Stimulated activated CD4-positive, alpha-beta T cell treated with anti-CD3 and anti-CD28 coated beads, TNF-alpha, amount 100 ng/mL, for 4 hours (primary cell): Measurements from ENCODE around the gene SLC38A10.

ENCODE experiments used
- DNase-seq, 3 experiments: peaks; one replicate each; pipeline ENCODE4 v3.0.0-alpha.2; 2020; ENCODE audit warnings: low read depth in 3 of 3

SLC38A10 gene

DNA sequence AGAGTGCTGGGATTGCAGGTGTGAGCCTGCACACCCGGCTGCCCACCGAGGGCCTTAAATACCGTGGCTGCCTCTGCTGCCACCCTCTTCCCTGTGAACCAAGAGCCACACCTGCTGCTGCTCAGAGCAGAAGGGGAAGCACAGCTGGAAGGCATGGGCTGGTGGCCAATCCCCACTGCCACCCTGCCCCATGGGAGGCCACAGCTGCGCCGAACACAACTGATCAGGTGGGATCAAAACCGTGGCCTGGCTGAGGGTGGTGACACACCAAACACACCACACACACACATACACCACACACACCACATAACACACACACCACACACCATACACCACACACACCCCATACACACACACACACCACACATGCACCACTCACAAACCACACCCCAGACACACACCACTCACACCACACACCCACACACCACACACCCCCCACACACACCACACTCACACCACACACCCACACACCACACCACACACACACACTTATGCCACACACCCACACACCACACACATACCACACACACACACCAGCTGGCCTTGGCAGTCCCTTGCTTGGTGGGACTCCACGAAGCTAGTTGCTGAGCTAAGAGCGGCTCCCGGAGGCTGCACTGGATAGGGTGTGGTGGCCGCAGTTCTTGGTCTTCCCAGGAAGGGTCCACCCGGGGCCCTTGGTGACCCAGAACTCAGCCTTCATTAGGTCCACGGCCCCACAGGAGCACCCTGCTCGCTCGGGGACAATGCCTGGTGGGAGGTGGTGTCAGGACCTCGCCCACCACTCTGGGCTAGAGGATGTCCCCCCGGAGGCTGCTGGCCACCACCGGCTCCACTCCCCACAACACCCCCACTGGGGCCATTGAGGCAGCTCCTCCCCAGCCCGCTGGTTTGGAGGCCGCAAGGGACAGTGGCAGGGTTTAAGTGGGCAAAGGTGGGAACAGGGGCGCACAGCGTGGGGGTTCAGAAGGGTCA, 87.2 kb downstream of the SLC38A10 start:
- no peak for DNase-seq

- DNase-seq = no peak
Measured at GRCh38 chr17:81206657-81207056, 88.5 kb downstream of the SLC38A10 start.

- DNase-seq = no peak
Measured at GRCh38 chr17:81206166-81206565, 88.9 kb downstream of the SLC38A10 start.

GRCh38 chr17:81204578-81204977, 90.5 kb downstream of the SLC38A10 start:
- DNase-seq = no peak

DNA sequence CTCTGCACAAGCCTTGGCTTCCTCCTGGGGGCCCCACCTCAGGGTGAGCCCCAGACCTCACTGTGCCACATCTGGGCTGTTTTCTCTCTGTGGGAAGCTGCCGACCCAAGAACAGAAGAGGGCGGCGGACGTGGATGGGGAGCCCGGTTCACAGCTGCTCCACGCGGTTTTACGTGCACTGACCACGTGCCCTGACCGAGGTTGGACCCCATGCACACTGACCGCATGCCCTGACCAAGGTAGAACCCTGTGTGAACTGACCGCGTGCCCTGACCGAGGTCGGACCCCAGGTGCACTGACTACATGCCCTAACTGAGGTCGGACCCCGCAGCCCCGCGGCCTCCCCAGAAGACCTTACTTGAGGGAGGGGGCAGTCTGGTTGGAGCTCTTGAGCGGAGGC, 92.0 kb downstream of the SLC38A10 start:
- no peak for DNase-seq

GRCh38 chr17:81202318-81202717, 92.8 kb downstream of the SLC38A10 start:
- no peak for DNase-seq

- no peak for DNase-seq
Measured at GRCh38 chr17:81200695-81201580, 94.2 kb downstream of the SLC38A10 start.

- no peak for DNase-seq
Measured at GRCh38 chr17:81200201-81200600, 94.9 kb downstream of the SLC38A10 start.

- no peak for DNase-seq
Measured at GRCh38 chr17:81199482-81199830, 95.7 kb downstream of the SLC38A10 start.

GRCh38 chr17:81198826-81199481, 96.2 kb downstream of the SLC38A10 start:
- no peak for DNase-seq

GRCh38 chr17:81197831-81198490, 97.1 kb downstream of the SLC38A10 start:
- DNase-seq = no peak

DNA sequence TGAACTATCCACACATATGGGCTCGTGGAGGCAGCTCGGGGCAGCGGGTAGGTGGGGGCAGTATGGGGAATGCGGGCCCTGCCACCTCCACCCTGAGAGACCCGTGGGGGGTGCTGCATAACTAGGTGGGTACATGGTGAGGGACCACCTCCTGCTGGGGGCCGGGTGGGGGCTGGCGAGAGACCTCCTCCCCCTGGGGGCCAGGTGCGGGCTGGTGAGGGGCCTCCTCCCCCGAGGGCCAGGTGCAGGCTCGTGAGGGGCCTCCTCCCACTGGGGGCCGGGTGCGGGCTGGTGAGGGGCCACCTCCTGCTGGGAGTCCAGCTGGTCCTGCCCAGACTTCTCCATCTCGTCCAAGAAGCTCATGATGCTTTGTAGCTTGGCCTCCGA, 97.7 kb downstream of the SLC38A10 start:
- DNase-seq = no peak

GRCh38 chr17:81196505-81197408, 98.3 kb downstream of the SLC38A10 start:
- DNase-seq = no peak

DNA sequence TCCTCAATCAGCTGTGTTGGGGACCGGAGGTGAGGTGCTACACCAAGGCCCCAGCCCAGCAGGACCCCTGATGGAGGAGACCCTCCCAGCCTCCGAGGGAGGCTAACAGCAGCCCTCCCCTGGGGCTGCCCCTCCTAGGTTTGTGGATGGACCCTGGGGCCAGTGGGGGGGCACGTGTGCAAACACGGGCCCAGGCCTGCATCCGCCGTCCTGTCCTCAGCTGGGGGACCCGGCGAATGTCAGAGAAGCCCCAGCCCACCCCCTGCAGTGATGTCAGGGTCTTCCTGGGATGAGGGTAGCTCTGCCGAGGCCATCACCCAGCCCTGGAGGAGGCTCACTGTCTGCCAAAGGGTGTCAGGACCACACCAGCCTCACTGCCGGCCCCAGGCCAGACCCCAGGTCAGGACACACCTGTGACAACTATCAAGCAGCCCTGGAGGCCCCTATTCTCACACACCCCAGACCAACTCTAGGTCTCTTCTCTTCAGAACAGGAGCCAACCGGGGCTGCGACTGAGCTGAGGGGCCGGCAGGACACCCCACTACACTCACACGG, 99.1 kb downstream of the SLC38A10 start:
- DNase-seq = no peak
